GM19455 (cell line): Measurements from ENCODE around the gene NCOR1.

Experiments used
- ATAC-seq: cut with Tn5 transposase; IDR thresholded peaks from one replicate; pipeline ENCODE4 v1.9.1; 2021; ENCODE audit not compliant: unreplicated experiment

The NCOR1 gene

DNA sequence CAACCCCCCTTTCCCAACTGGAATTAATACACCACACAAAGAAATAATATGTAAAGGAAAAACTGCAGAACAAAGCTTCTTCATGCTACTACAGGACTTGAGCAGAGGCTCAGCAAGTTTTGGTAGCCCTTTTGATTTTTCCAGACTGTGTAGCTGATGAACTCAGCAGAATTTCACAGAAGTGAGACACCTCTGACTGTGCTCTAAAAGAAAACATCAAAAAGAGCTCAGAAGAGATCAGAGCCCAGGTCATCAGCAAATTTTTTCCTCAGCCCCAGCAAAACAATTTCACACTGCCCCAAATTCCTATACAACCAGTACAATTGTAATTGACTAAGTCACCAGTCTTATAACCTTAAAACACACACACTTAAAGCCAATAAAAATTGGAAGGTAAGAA is 177.7 kb downstream of the NCOR1 start:
- no peak for ATAC-seq

DNA sequence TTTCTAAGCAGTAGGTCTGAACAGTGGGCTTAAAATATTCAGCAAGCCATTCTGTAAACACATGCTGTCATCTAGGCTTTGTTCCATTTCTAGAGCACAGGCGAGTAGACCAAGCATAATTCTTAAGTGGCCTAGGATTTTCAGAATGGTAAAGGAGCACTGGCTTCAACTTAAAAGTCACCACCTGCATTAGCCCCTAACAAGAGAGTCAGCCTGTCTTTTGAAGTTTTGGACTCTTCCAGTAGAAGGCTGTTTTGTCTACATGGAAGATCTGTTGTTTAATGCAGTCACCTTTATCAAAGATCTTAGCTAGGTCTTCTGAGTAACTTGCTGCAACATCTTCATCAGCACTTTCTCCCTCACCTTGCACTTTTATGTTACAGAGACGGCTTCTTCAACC is 179.1 kb downstream of the NCOR1 start:
- no peak for ATAC-seq

DNA sequence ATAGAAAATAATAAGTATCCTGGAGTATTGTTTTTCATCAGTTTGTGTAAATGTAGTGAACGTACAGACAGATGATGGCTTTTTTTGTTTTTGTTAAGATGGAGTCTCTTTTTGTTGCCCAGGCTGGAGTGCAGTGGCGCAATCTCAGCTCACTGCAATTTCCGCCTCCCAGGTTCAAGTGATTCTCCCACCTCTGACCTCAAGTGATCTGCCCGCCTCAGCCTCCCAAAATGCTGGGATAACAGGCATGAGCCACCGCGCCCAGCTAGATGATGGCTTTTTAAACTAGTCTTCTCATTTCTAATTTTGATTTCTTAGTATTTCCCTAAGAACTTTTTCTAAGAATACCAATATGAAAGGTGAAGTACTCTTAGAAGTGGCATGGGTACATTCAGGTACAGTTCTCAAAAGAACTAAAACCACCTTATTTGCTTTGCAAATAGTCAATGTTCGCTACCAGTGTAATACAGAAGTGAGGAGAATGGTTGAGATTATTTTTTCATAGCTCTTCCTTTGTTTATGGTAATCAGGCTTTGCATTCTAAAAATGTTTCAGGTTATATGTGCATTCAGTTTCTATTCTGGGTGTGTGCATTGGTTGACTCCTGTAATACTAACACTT is 181.5 kb downstream of the NCOR1 start:
- ATAC-seq = no peak

DNA sequence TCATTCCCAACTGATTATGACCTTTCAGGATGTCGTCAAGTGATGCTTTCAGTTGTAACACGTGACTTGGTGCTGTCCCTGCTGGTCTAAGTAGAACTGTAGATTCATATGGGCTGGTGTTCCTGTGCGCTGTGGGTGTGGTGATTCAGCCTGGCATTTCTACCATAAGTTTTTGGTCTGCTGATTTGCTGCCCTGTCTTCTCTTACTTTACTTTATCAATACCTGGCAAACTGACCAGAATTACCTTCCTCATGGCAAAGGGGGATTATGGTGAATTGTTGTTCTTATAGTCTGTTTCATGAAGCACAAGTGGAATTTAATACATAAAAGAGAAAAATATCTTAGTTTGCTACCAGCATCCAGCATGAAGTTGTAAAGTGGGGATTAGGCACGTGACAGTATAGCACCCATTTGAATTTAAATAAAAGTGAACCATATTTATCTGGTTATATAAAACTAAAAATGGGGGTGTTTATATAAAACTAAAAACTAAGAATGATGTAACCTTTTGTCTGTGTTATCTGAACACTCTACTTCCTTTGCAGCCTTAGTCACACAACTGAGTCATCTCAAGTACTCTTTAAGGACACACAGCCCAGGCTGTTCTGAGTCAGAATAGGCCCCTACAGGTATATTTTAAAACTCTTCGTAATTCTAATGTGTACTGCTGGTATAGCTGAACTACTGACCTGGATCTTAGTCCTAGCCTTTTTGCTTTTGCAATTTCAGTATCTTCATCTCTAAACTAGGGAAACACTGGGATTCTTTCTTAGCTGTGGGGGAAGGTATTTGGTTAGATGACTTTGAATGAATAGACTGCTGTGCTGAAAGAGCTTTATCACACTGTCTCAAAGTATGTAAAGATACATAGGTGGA is 187.4 kb downstream of the NCOR1 start:
- ATAC-seq = peak; percentile 88

DNA sequence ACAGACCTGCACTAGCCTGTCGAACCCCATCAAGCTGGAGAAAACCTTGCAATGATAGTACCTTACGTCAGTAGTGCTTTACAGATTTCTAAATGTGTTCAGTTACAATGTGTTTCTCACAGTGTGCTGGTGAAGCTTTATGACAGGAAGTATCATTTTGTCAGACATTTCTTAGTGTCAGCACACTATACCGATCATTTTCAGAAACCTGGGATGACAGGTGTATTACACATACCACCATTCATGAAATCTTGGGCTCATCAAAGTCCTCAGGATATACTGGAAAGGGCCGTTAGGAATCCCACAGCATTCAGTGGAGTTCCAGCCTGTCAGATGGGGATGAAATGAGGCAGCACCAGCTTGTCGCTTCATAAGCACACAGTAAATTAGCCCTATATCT is 188.4 kb downstream of the NCOR1 start:
- no peak for ATAC-seq

DNA sequence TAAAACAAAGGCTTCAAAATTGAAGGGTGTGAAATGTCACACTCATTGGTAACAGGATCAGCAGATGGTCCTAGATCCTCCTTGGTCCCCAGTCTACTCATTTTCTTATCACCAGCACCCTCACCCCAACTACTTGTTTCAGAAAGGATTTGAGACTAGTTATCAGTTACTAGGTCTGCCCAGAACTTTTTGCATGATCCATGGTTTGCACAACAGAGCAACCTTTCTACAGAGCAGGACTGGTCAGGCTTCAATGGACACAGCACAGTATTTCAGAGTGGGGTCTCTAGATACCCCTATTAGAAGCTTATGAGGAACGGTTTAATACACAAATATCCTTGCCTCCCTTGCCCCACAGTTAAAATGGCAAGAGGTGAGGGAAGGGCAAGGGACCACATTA is 190.1 kb downstream of the NCOR1 start:
- no peak for ATAC-seq

DNA sequence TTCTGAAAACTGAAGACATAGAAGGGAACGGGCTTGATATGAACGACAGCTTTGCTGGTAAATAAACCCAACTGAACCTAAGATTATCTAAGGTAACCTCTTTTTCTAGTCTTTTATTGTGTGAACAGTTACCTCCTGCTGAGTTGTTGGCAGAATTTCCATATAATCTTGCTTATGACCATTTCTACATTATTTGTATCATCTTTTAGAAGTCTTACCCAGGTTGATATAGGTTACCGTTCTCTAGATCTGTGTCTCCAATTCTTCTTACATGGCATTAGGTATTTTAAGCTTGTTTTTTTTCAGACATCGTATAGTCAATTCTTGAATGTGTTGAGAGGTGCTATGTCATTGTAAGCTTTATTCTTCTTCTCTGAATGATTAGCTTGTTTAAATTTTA is 191.5 kb downstream of the NCOR1 start:
- no peak for ATAC-seq

DNA sequence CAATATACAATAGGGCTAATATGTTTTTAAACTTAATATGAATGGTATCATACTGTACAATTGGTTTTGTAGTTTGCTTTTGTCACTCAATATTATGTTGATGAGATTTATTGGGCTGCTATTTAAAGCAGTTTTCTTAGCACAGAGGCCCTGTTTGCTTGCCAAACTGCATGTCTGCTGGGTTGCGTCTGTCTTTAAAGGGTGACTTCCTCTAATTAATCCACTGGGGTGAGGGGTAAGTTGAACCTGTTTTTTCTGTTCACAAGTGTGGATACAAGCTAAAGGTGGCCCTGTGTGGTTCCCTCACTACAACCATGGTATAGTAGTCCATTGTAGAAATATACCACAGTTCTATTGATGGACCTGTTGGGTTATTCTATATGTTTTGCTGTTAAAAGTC is 196.0 kb downstream of the NCOR1 start:
- ATAC-seq = no peak

DNA sequence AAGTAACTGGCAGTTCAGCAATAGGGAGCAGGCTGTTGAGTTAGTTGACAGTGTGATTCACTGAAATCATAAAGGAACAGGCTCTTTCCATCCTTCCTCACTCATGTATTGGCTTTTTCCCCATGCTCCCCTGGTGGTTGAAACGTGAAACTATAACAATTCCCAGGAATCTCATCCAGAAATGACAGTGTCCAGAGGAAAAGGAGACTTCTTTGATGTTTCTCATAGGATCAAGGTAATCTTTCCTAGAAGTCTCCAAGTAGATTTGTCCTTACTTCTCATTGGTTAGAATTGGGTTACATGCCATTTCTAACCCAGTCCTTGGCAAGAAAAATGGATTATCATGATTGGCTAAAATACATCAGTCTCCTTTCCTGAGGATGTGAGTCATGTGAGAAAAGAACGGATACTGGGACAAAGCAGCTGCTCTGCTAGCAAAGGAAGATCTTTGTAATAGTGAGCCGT is 201.4 kb downstream of the NCOR1 start:
- no peak for ATAC-seq

DNA sequence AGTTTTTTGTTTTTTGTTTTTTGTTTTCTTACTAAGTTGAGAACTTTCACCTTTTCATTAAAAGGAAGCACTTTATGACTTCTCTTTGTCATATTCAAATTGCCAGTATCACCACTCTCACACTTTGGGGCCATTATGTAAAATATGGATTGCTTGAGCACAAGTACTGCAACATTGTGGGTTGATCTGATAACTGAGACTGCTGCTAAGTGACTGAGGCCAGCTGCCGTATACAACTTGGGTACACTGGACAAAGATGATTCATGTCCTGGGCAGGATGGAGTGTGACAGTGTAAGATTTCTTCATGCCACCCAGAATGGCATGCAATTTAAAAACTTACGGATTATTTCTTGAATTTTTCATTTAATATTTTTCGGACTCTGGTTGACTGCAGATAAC is 207.9 kb downstream of the NCOR1 start:
- no peak for ATAC-seq

DNA sequence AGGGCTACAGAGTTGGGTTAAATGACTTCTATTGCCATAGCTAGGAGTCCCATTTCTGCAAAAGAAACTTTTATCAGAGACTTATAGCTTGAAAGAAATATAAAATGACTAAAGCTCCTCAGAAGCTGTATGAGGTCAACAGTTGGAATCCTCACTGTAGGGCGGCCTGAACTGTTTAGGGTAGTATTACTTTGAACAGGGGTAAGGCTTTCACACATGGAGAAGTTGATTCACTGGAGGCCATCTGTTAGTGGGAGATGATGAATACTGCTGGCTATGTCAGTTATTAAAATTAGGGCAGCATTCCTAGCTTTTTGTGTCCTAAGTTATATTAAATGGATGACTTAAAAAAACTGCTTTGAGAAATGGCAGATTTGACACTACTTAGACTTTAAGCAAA is 209.7 kb downstream of the NCOR1 start:
- no peak for ATAC-seq

DNA sequence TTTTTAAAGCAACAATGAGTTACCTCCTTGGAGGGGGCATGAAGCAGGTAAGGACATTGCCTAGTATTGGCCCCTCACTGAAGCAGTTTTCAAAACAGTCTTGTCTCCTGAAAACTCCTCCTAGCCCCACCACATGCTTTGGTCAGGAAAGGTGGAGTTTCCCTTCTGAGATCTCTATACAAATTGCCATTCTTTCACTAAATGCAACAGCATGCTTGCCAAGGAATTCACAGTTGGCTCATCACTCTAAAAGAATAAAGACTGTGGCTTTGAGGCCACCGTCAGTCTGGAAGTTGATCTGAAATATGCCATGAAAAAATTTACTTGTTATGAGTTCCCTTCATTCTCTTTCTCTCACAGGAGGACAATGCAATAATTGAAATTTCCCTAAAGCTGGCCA is 211.5 kb downstream of the NCOR1 start:
- no peak for ATAC-seq

DNA sequence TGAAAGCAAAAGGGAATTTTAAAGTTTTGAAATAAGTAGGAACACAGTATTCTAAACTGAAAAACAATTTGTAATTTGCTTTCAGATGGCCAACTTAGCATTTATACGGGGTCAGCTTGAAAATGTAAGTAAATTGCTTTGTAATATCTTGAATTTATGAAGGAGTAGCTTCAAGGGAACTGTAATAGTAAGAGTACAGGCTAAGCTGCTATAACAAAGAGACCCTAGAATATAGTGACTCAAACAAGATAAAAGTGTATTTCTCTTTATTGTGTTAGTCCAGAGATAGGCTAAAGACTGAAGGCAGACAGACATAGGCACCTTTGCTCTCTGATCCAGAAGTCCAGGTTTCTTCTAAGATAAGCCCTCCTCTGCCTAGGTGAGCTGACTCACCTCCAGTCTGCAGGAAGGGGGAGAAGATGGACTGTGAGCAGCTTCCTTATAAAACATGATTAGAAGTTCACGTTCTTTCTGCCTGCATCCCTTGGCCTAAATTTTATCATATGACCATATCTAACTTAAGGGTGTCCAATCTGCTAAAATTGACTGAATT is 212.6 kb downstream of the NCOR1 start:
- ATAC-seq = no peak

DNA sequence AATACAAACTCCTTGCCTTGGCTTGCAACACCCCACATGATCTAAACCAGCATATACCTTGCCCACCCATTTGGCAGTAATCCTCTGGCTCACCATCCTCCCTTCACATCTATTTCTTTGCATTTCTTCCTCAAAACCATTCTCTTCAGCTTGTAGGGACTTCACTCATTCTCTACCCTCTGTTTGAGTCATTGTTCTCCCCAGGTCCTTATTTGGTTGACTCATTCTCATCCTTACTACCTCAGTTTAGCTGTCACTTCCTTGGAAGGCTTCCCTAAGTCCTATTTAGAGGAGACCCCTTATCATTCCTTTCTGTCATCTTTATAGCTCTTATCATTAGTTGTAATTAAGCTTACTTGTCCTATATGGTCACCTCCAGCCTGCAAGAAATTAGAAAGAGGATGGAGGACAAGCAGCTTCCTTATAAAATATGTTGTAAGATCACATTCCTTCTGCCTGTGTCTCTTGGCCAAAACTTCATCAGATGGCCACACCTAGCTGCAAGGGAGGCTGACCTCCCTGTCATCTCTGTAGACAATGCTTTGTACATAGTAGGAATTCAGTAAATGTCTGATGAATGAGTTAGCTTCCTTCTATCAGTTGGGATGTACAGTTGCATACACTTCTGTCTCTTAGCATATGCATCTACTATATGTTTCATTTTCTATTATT is 214.0 kb downstream of the NCOR1 start:
- no peak for ATAC-seq

DNA sequence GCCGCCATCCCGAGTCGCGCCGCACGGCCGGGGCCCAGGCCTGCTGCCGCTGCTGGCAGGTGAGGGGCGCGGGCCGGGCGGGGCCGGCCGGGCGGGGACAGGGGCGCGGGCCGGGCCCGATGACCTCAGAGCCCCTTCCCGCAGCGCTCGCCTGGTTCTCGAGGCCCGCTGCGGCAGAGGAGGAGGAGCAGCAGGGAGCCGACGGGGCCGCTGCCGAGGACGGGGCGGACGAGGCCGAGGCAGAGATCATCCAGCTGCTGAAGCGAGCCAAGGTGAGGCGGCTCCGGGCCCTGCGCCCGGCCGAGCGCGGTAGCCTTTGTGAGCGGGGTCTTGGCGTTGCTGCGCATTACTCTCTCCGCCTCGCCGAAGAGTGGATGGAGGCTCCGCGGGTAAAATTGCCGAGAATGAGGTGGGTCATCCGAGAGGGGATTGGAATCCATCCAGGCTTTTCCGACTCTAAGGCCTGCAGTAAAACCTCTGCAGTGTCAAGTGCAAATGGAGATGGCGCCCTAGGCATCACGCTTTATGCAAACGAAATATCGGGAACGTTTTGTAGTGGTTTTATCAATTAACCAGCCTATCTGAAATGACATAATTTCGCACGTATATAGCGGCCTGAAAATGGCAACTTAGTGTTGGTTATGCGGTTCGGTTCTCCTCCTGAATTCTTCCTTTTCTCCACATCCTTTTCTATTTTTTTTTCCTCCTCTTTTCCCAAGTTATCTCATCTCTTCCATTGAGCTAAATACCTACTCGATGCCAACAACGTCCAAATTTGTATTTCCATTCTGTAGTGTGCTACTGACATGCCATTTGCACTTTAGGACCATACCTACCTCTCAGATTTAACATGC is 215.1 kb downstream of the NCOR1 start:
- ATAC-seq = peak; percentile 41

DNA sequence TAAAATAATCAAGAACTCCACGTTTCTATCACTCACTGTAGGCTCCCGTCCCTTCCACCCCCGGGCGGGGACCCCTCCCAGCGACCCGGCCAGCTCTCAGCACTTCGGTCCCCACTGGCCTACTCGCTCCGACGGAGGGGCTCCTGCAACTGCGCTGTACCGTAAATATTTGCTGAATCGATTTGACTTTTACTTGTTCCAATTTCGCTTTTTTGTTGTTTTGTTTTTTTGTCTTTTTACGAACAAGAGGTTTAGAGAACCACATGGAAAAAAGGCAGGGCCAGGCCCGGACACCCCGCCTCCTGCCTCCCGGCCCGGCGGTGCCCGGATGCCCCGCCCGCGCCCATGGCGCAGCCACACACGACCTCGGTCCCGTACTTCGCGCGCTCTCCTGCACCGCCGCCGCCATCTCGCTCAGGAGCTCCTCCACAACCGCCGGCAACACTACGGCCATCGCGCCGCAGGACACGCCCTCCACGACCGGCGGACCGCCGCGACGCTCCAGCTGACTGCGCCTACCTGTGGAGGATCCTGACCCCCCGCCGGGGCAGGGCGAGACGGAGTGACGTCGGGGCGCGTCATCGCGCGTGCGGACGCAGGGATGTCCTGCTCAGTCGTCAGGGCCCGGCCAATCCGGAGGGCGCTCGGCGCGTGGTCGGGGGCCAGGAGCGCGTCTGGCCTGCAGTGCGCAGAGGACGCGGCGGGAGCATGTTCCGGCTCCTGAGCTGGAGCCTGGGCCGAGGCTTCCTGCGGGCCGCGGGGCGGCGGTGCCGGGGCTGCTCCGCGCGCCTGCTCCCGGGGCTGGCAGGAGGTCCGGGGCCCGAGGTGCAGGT is 216.0 kb downstream of the NCOR1 start, which contains the start of the genes TTC19 and ZSWIM7:
TSS of gene TTC19 (plus strand) at position 684 of the 833 bp plus-strand sequence. CDS start at position 709, 25 bp downstream.
TSS of gene ZSWIM7 (minus strand) at position 564 of the 833 bp plus-strand sequence. CDS start at position 454, 110 bp downstream.
- ATAC-seq = peak; percentile 93

DNA sequence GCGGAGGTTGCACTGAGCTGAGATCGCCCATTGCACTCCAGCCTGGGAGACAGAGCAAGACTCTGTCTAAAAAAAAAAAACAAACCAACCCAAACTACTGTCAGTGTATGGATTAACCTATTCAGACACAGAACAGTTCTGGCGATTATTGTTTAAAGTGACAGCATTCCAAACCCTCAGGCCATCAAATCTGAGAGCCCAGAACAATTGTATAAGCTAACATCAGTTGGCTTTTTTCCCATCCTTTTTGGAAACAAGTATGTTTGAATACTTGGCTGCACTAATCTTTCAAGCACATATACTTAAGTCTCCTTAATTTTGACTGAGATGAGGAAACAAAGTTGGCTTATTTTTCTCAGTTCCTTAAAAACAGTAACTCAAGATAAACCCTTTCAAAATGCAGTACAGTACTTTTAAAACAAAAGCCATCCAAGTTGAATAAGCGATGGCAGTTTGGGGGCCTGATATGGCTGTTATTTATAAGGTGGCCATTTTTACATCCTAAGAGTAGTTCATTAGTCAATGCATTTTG is 217.2 kb downstream of the NCOR1 start:
- no peak for ATAC-seq

DNA sequence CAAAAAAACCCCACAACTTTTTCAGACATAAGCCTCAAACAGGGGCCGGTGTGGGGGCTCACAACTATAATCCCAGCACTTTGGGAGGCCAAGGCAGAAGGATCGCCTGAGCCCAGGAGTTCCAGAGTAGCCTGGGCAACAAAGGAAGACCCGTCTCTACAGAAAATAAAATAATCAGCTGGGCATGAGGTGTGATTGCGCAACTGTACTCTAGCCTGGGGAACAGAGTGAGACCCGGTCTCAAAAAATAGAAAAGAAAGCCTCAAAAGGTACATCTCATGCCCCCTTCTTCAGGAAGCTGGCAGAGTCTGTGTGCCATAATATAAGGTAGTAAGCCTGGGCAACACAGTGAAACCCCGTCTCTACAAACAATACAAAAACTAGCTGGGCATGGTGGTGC is 219.0 kb downstream of the NCOR1 start:
- no peak for ATAC-seq
